ENCODE data around the gene P2RY2. TPM values are rescaled to one million over a fixed set of nuclear protein-coding genes. Genes with fewer than 3 reads are reported as not detected.

Gene P2RY2
- total RNA-seq, 1 experiment from 2014 or later = 0.05 TPM

DNA sequence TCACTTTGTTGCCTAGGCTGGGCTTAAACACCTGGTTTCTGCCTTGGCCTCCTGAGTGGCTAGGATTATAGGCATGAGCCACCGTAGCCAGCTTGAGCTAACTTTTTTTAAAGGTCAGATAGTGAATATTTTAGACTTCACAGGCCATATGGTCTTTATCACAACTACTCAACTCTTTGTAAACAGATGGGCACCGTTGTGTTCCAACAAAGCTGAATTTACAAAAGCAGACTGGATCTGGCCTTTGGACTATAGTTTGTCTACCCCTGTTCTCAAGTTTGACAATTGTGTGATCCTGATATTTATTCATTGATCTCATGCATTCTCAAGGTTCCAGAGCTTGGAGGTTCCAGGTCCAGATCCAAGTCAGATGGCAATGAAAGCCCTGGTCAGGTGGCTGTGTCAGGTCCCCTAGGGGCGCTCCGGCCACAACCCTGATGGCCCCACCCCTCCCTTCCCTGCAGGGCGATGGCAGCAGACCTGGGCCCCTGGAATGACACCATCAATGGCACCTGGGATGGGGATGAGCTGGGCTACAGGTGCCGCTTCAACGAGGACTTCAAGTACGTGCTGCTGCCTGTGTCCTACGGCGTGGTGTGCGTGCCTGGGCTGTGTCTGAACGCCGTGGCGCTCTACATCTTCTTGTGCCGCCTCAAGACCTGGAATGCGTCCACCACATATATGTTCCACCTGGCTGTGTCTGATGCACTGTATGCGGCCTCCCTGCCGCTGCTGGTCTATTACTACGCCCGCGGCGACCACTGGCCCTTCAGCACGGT, 15.8 kb downstream of the P2RY2 start:
- no peak for DNase-seq (ENCODE audit: low read depth, low spot score)
- in situ Hi-C loops (cut with HindIII; ENCODE audit: low pct_unique_long_range_greater_than_20kb, low sequenced_read_pairs) = no loop called here

DNA sequence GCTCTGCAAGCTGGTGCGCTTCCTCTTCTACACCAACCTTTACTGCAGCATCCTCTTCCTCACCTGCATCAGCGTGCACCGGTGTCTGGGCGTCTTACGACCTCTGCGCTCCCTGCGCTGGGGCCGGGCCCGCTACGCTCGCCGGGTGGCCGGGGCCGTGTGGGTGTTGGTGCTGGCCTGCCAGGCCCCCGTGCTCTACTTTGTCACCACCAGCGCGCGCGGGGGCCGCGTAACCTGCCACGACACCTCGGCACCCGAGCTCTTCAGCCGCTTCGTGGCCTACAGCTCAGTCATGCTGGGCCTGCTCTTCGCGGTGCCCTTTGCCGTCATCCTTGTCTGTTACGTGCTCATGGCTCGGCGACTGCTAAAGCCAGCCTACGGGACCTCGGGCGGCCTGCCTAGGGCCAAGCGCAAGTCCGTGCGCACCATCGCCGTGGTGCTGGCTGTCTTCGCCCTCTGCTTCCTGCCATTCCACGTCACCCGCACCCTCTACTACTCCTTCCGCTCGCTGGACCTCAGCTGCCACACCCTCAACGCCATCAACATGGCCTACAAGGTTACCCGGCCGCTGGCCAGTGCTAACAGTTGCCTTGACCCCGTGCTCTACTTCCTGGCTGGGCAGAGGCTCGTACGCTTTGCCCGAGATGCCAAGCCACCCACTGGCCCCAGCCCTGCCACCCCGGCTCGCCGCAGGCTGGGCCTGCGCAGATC, 16.5 kb downstream of the P2RY2 start:
- in situ Hi-C loops (cut with HindIII; ENCODE audit: low pct_unique_long_range_greater_than_20kb, low sequenced_read_pairs) = no loop called here
- no peak for DNase-seq (ENCODE audit: low read depth, low spot score)

GRCh38 chr11:73235236-73235786, 17.2 kb downstream of the P2RY2 start:
- no peak for DNase-seq (ENCODE audit: low read depth, low spot score)
- in situ Hi-C loops (cut with HindIII; ENCODE audit: low pct_unique_long_range_greater_than_20kb, low sequenced_read_pairs) = no loop called here

- no peak for DNase-seq (ENCODE audit: low read depth, low spot score)
- in situ Hi-C loops (cut with HindIII; ENCODE audit: low pct_unique_long_range_greater_than_20kb, low sequenced_read_pairs) = no loop called here
Observed at GRCh38 chr11:73236205-73236765, 18.2 kb downstream of the P2RY2 start.

- DNase-seq (ENCODE audit: low read depth, low spot score) = peak; percentile 80
- in situ Hi-C loops (cut with HindIII; ENCODE audit: low pct_unique_long_range_greater_than_20kb, low sequenced_read_pairs) = no loop called here
Observed at GRCh38 chr11:73236854-73237253, 18.8 kb downstream of the P2RY2 start.

DNA sequence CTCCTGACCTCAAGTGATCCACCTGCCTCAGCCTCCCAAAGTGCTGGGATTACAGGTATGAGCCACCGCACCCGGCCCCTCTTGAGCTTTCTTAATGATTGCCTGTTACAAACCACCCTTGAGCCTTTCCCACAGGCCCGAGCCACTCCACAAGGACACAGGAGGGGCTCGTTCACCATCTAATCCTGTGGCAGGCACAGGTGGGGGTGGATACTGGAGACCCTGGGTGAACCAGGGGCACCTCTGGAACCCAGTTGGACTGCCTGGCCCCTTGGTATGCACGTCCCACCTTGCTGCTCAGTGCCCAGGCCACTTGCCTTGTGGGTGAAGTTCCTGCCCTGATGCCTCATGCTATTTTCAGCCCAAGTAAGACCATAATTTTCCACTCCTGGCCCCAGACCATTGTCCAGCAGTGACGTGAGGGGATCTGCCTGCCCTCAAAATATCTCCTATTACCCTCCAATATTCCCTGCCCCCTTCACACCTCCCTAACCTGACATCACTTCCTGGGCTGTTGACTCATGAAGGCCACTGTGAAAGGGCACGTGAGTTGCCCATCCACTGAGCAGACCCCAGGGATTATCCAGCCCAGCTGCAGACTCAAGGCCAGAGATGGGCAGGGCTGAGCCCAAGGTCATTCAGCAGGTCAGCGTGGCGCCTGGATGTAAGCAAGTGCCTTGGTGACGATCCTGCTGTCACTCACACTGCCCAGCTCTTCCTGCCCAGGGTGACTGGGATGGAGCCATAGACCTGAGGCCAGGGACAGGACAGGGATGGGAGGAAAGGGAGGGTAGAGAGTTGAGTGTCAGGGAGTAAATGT, 19.6 kb downstream of the P2RY2 start:
- DNase-seq (ENCODE audit: low read depth, low spot score) = no peak
- in situ Hi-C loops (cut with HindIII; ENCODE audit: low pct_unique_long_range_greater_than_20kb, low sequenced_read_pairs) = no loop called here

DNA sequence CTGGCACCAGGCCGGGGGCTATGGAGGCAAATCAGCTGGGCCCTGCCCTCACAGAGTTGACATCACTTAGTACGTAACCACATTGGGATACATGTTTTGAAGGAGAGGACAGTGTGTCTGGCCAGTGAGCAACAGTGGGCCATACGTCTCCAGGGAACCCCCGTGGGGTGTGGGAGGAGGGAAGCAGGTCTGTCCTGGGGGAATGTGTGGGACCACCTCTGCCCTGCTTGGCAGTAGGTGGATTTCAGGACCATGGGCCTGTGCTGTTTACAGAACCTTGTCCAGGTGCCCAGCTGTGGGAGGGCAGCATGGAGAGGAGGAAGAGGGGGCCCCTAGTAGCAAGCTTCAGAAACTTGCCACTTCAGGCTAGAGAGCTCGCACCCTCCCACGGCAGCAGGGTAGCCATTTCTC, 21.0 kb downstream of the P2RY2 start:
- in situ Hi-C loops (cut with HindIII; ENCODE audit: low pct_unique_long_range_greater_than_20kb, low sequenced_read_pairs) = no loop called here
- DNase-seq (ENCODE audit: low read depth, low spot score) = no peak

DNA sequence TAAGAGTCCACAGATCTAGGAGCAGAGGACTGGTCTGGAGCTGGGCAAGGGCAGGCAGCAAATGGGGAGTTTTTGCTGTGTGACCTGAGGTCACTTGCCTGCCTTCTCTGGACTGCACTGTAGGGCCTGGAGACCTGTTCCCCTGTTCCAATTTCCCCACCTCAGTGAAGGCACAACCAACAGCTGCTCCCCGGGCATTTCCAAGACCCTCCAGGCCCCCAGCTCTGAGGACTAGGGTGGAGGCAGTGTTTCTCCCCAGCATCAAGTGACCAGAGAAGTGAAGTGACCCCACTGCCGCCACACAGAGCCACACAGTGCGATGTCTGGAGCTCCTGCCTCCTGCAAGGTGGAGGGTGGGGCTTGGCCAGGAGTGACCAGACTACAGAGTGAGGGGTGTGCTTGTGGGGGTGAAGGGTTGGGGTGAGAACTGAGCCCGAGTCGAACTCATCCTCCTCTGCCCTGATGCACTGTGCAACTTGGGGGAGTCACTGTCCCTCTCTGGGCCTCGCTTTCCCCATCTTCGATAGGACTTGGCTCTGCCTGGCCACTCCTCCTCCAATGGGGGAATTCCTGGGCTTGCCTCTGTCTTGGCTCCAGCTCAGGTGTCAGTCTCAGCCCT, 21.6 kb downstream of the P2RY2 start:
- DNase-seq (ENCODE audit: low read depth, low spot score) = no peak

GRCh38 chr11:73240190-73240781, 22.2 kb downstream of the P2RY2 start:
- no peak for DNase-seq (ENCODE audit: low read depth, low spot score)
- in situ Hi-C loops (cut with HindIII; ENCODE audit: low pct_unique_long_range_greater_than_20kb, low sequenced_read_pairs) = no loop called here

More for the DNA sequence above, 21.6 kb downstream of the P2RY2 start:
- in situ Hi-C loops (cut with HindIII; ENCODE audit: low pct_unique_long_range_greater_than_20kb, low sequenced_read_pairs) = no loop called here

- in situ Hi-C loops (cut with HindIII; ENCODE audit: low pct_unique_long_range_greater_than_20kb, low sequenced_read_pairs) = no loop called here
- no peak for DNase-seq (ENCODE audit: low read depth, low spot score)
Observed at GRCh38 chr11:73241300-73241699, 23.2 kb downstream of the P2RY2 start.

- in situ Hi-C loops (cut with HindIII; ENCODE audit: low pct_unique_long_range_greater_than_20kb, low sequenced_read_pairs) = no loop called here
Observed at GRCh38 chr11:73242251-73243092, 24.4 kb downstream of the P2RY2 start.

GRCh38 chr11:73243093-73243485, 25.0 kb downstream of the P2RY2 start:
- DNase-seq (ENCODE audit: low read depth, low spot score) = no peak
- in situ Hi-C loops (cut with HindIII; ENCODE audit: low pct_unique_long_range_greater_than_20kb, low sequenced_read_pairs) = no loop called here

More at GRCh38 chr11:73242251-73243092, 24.4 kb downstream of the P2RY2 start:
- DNase-seq (ENCODE audit: low read depth, low spot score) = peak; percentile 91

GRCh38 chr11:73244589-73245240, 26.6 kb downstream of the P2RY2 start:
- in situ Hi-C loops (cut with HindIII; ENCODE audit: low pct_unique_long_range_greater_than_20kb, low sequenced_read_pairs) = no loop called here
- no peak for DNase-seq (ENCODE audit: low read depth, low spot score)

DNA sequence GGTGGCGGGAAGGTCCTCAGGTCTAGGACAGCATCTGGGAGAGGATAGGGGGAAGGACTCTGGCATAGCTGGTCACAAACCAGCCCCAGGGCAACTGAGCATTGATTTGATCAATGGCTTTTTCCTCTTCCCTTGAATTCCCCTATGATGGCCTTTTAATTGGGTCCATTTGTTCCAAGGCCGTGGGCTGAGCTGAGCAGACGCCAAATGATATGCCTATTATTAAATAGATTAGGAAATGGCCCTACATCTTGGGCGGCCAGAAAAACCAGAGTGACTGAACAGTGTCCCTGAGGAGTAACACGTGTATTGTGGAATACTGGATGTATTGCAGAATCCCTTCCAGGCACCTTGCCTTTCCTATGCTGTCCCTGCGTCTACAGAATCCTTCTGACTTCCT, 27.4 kb downstream of the P2RY2 start:
- in situ Hi-C loops (cut with HindIII; ENCODE audit: low pct_unique_long_range_greater_than_20kb, low sequenced_read_pairs) = no loop called here
- no peak for DNase-seq (ENCODE audit: low read depth, low spot score)

GRCh38 chr11:73246303-73246702, 28.2 kb downstream of the P2RY2 start:
- in situ Hi-C loops (cut with HindIII; ENCODE audit: low pct_unique_long_range_greater_than_20kb, low sequenced_read_pairs) = no loop called here

More at GRCh38 chr11:73246303-73246702, 28.2 kb downstream of the P2RY2 start:
- DNase-seq (ENCODE audit: low read depth, low spot score) = no peak

All from SK-MEL-5 (cell line).